ENCODE measurements around the gene GRB10.

GRB10 gene

GRCh38 chr7:50628434-50629084 is 154.1 kb downstream of the GRB10 start:
- DNase-seq: no peak

GRCh38 chr7:50627824-50628361 is 154.8 kb downstream of the GRB10 start:
- no peak for DNase-seq

GRCh38 chr7:50626286-50626685 is 156.4 kb downstream of the GRB10 start:
- DNase-seq: no peak

- DNase-seq: no peak
These were observed 157.3 kb downstream of the GRB10 start for GRCh38 chr7:50625360-50625759.

GRCh38 chr7:50622821-50623220 is 159.9 kb downstream of the GRB10 start:
- no peak for DNase-seq

- DNase-seq: no peak
These were observed 160.7 kb downstream of the GRB10 start for GRCh38 chr7:50621973-50622490.

DNA sequence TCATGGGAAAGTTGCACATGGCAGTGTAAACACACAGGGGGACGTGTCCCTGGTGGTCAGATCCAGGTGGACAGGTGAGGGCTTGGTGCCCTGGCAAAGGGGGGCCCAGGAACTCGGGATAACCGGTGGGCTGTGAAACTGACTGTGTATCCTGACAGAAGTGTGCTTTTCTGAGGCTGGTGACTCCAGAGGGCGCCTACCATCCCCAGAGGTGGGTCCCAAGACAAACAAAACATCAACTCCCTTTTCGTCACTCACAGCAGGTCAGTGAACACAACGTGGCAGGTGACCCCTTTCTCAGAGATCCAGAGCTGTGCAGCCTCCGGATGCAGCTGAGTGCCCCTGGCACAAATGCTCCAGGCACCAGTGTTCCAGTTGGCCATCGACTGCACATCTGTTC is 161.5 kb downstream of the GRB10 start:
- DNase-seq: no peak

GRCh38 chr7:50620433-50620832 is 162.3 kb downstream of the GRB10 start:
- no peak for DNase-seq

DNA sequence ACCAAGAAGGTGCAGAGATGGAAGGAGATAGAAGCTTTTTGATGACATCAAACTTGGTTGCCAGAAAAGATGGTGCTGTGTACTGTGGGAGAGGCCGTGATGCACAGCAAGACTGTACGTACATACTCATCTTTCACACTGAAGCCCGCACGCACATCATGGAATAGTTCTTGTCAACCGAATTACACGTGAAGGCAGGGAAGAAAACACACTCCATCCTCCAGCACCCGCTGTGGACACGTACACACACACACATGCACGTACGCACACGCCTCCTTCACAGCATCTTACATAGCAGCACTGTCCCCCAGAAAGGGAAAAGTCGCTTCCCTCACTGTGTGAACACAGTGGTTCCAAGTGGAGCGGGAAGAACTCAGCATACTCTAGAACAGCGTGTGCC is 163.0 kb downstream of the GRB10 start:
- DNase-seq: no peak

DNA sequence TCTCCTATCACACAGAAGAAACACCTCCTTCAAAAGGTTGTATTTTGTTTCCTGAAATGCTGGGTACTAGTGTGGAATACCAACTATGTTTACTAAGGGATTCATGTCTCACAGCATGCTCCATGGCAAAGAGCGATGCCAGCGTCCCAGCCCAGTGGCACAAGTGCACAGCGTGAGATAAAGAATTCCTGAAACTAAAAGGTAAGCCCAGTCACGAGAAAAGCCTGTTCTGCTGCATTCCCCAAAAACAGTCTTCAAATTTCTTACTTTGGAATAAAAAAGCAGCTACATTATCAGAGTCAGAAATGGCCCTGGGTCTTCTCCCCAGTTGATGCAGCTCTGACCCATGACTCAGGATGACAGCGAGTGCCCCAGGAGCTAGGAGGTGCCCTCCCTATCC is 164.4 kb downstream of the GRB10 start:
- no peak for DNase-seq

GRCh38 chr7:50615519-50616080 is 167.1 kb downstream of the GRB10 start:
- DNase-seq: no peak

- DNase-seq: no peak
These were observed 167.8 kb downstream of the GRB10 start for GRCh38 chr7:50614721-50615518.

GRCh38 chr7:50613473-50613872 is 169.2 kb downstream of the GRB10 start:
- no peak for DNase-seq

GRCh38 chr7:50612704-50613103 is 170.0 kb downstream of the GRB10 start:
- no peak for DNase-seq

- peak; percentile 20 to 32 for DNase-seq
These were observed 172.0 kb downstream of the GRB10 start for GRCh38 chr7:50610521-50611277.

DNA sequence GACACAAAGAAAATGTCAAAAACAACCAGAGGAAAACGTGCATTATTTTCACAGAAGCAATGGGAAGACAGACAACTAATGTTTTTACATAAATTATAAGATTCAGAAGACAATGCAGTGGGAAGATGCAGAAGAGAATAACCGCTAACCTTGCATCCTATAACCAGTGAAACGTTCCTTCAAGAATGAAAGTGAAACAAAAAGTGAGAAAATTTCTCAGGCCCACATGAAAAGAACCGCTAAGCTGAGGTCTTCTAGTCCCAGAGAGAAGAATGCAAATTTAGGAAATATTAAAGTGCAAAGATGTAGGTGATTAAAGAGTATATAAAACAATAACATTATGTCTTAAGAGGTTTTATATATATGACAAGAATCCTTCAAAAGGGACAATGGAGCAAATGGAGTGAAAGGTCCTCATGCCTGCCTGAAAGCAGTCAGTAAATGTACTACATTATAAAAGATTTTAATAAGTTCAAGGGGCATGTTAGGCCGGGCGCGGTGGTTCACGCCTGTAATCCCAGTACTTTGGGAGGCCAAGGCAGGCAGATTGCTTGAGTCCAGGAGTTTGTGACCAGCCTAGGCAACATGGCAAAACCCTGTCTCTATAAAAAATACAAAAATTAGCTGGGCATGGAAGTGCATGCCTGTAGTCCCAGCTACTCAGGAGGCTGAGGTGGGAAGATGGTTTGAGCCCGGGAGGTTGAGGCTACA is 174.3 kb downstream of the GRB10 start:
- no peak for DNase-seq

GRCh38 chr7:50607524-50608125 is 175.1 kb downstream of the GRB10 start:
- no peak for DNase-seq

- no peak for DNase-seq
These were observed 177.6 kb downstream of the GRB10 start for GRCh38 chr7:50605059-50605458.

DNA sequence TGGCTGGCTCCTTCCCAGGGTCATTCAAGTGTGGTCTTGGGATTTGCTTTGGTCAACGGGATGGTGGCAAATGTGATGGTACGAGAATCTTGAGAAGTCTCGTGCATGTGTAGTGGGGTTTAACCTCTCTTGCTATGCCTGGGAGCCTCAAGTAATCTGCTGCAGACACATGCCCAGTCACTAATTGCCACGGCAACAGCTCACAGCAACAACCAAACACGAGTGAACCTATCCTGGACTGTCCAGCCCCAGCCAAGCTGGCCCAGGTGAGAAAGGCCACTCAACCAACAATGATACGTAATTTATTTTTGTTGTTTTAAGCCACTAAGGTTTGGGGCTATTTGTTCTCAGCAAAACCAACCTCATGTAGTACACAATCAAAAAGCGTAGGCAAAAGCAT is 179.4 kb downstream of the GRB10 start:
- no peak for DNase-seq

GRCh38 chr7:50599385-50599784 is 183.3 kb downstream of the GRB10 start:
- DNase-seq: no peak

GRCh38 chr7:50598460-50599343 is 184.0 kb downstream of the GRB10 start:
- DNase-seq: no peak

Measured in activated CD4-positive, alpha-beta T cell treated with anti-CD3 and anti-CD28 coated beads, Interleukin-2, amount 50 U/mL, for 48 hours (primary cell).